H1 (cell line): Measurements from ENCODE around the gene BRCA2. TPM values are rescaled to one million over a fixed set of nuclear protein-coding genes. Genes with fewer than 3 reads are reported as not detected.

ENCODE experiments used
- CTCF ChIA-PET: fragments of 300-600 bp; sonication (Branson Sonifier 250); formaldehyde crosslinking; loops from one replicate; lab custom pipeline; 2021; ENCODE audit not compliant: partially characterized antibody; lab: Charles Lee
- POLR2A ChIA-PET: fragments of 300-600 bp; sonication (Branson Sonifier 250); formaldehyde crosslinking; loops from one replicate; lab custom pipeline; 2021; ENCODE audit warnings: inconsistent platforms; ENCODE audit not compliant: partially characterized antibody; lab: Charles Lee
- DNase-seq, 2 experiments: peaks; one replicate each; pipeline versions ENCODE4 v3.0.0 to v3.0.0-alpha.2; 2010 to 2022; ENCODE audit warnings: low spot score in 2 of 2, low read depth in 1 of 2, mixed read lengths in 1 of 2
- FAIRE-seq: peaks from 2 replicates; lab custom pipeline; 2011; peaks lifted over from hg19 to GRCh38; lab: Jason Lieb, UNC
- H2AFZ ChIP-seq: 2 replicates; pipeline ENCODE4 v1.8.1; 2012; ENCODE audit warnings: low read length, inconsistent platforms
- H2AK5ac ChIP-seq: 2 replicates; pipeline ENCODE4 v1.6.1; 2013; ENCODE audit warnings: low read depth, low read length
- H2BK120ac ChIP-seq: replicated peaks from 2 replicates; pipeline ENCODE3; 2013; ENCODE audit warnings: low read depth, low read length, inconsistent platforms
- H2BK12ac ChIP-seq: 2 replicates; pipeline ENCODE4 v1.6.1; 2013; ENCODE audit warnings: low read depth, low read length
- H2BK15ac ChIP-seq: 2 replicates; pipeline ENCODE4 v1.6.1; 2013; ENCODE audit warnings: low read length
- H2BK20ac ChIP-seq: 2 replicates; pipeline ENCODE4 v1.6.1; 2013; ENCODE audit warnings: low read length
- H2BK5ac ChIP-seq: 2 replicates; pipeline ENCODE4 v1.6.1; 2013; ENCODE audit warnings: low read depth, low read length
- H3K14ac ChIP-seq: 2 replicates; pipeline ENCODE4 v1.6.1; 2013; ENCODE audit warnings: inconsistent platforms; ENCODE audit not compliant: insufficient read length
- H3K18ac ChIP-seq: 2 replicates; pipeline ENCODE4 v1.6.1; 2013; ENCODE audit warnings: low read length; ENCODE audit errors: extremely low read depth
- H3K23ac ChIP-seq: 2 replicates; pipeline ENCODE4 v1.6.1; 2013; ENCODE audit warnings: inconsistent platforms; ENCODE audit not compliant: insufficient read length
- H3K23me2 ChIP-seq: 2 replicates; pipeline ENCODE4 v1.6.1; 2013; ENCODE audit warnings: low read depth, low read length
- H3K27ac ChIP-seq: 2 replicates; pipeline ENCODE4 v1.6.1; 2011; ENCODE audit warnings: low read depth, low read length, inconsistent platforms
- H3K27me3 ChIP-seq, 4 experiments: replicated peaks in 1 of 4; 1 replicate in 1 of 4; 2 replicates in 3 of 4; pipeline versions ENCODE4 v1.6.1 to v1.8.1; 2011 to 2013; ENCODE audit warnings: low read length in 3 of 4, mild to moderate bottlenecking in 3 of 4, inconsistent platforms in 2 of 4, mixed read lengths in 2 of 4, moderate library complexity in 1 of 4; ENCODE audit not compliant: control insufficient read depth in 3 of 4, insufficient read depth in 3 of 4; ENCODE audit errors: extremely low read depth in 1 of 4
- H3K36me3 ChIP-seq, 4 experiments: 2 replicates each; pipeline versions ENCODE4 v1.6.1 to v1.8.1; 2011 to 2013; ENCODE audit warnings: mild to moderate bottlenecking in 4 of 4, low read length in 3 of 4, moderate library complexity in 2 of 4, control low read depth in 1 of 4, inconsistent platforms in 1 of 4; ENCODE audit not compliant: insufficient read depth in 4 of 4, control insufficient read depth in 2 of 4
- H3K4ac ChIP-seq: replicated peaks from 2 replicates; pipeline ENCODE3; 2013; ENCODE audit warnings: low read length, low read depth, mixed read lengths, inconsistent platforms; ENCODE audit not compliant: insufficient read length
- H3K4me1 ChIP-seq, 4 experiments: replicated peaks in 1 of 4; 1 replicate in 1 of 4; 2 replicates in 3 of 4; pipeline versions ENCODE4 v1.6.1 to v1.8.1; 2011 to 2013; ENCODE audit warnings: low read length in 3 of 4, inconsistent platforms in 2 of 4, mixed read lengths in 1 of 4; ENCODE audit not compliant: insufficient read depth in 4 of 4, control insufficient read depth in 3 of 4
- H3K4me2 ChIP-seq, 2 experiments: 2 replicates each; pipeline versions ENCODE4 v1.6.1 to v1.8.1; 2011 to 2013; ENCODE audit warnings: low read depth in 2 of 2, low read length in 2 of 2, control low read depth in 1 of 2, inconsistent platforms in 1 of 2, mild to moderate bottlenecking in 1 of 2; ENCODE audit not compliant: insufficient read depth in 1 of 2
- H3K4me3 ChIP-seq, 4 experiments: fragments of 200-600, 300-600 bp in 1 of 4; sonication (generic), shearing (Covaris generic), sonication (Bioruptor Twin) in 1 of 4; 2 replicates each; pipeline versions ENCODE4 v1.5.1 to v1.8.1; 2011 to 2016; ENCODE audit warnings: low read length in 4 of 4, low read depth in 3 of 4, control low read depth in 2 of 4, inconsistent platforms in 2 of 4, mild to moderate bottlenecking in 2 of 4, mixed read lengths in 1 of 4, moderate library complexity in 1 of 4; ENCODE audit not compliant: insufficient read depth in 2 of 4; ENCODE audit errors: extremely low read depth in 1 of 4
- H3K56ac ChIP-seq: replicated peaks from 2 replicates; pipeline ENCODE3; 2013; ENCODE audit warnings: low read depth, mild to moderate bottlenecking, mixed read lengths, low read length, inconsistent platforms; ENCODE audit not compliant: insufficient read length
- H3K79me1 ChIP-seq: 2 replicates; pipeline ENCODE4 v1.6.1; 2013; ENCODE audit warnings: low read depth, low read length, control low read depth
- H3K79me2 ChIP-seq, 2 experiments: 2 replicates each; pipeline versions ENCODE4 v1.6.1 to v1.8.1; 2012 to 2013; ENCODE audit warnings: low read length in 2 of 2, mild to moderate bottlenecking in 2 of 2, inconsistent platforms in 1 of 2; ENCODE audit not compliant: insufficient read depth in 2 of 2, control insufficient read depth in 1 of 2
- H3K9ac ChIP-seq, 4 experiments: replicated peaks in 1 of 4; 1 replicate in 1 of 4; 2 replicates in 3 of 4; pipeline versions ENCODE4 v1.6.1 to v1.8.1; 2011 to 2013; ENCODE audit warnings: low read depth in 3 of 4, low read length in 3 of 4, control low read depth in 2 of 4, mild to moderate bottlenecking in 2 of 4, moderate library complexity in 2 of 4, inconsistent platforms in 1 of 4; ENCODE audit errors: extremely low read depth in 1 of 4
- H3K9me3 ChIP-seq, 2 experiments: 2 replicates each; pipeline versions ENCODE4 v1.6.1 to v1.8.1; 2012 to 2013; ENCODE audit warnings: mild to moderate bottlenecking in 2 of 2, moderate library complexity in 2 of 2, control low read depth in 1 of 2, inconsistent platforms in 1 of 2, low read depth in 1 of 2, low read length in 1 of 2, mixed read lengths in 1 of 2; ENCODE audit not compliant: insufficient read depth in 2 of 2
- H4K20me1 ChIP-seq, 2 experiments: replicated peaks in 1 of 2; 2 replicates each; pipeline versions ENCODE3 to v1.8.1; 2011 to 2013; ENCODE audit warnings: inconsistent platforms in 2 of 2, low read length in 2 of 2, mild to moderate bottlenecking in 1 of 2; ENCODE audit not compliant: insufficient read depth in 2 of 2, control insufficient read depth in 1 of 2
- H4K5ac ChIP-seq: 2 replicates; pipeline ENCODE4 v1.6.1; 2013; ENCODE audit warnings: low read length, low read depth, mixed read lengths, inconsistent platforms; ENCODE audit not compliant: insufficient read length
- H4K8ac ChIP-seq: 2 replicates; pipeline ENCODE4 v1.8.0; 2013; ENCODE audit warnings: mild to moderate bottlenecking, moderate library complexity, low read length, inconsistent platforms; ENCODE audit not compliant: insufficient read depth; ENCODE audit errors: extremely low read depth
- H4K91ac ChIP-seq: replicated peaks from 2 replicates; pipeline ENCODE3; 2013; ENCODE audit warnings: low read length, mixed read lengths, inconsistent platforms; ENCODE audit not compliant: insufficient read length
- JUN ChIP-seq: IDR thresholded peaks from 2 replicates; pipeline ENCODE4 v1.6.1; 2011; ENCODE audit warnings: low read depth, mild to moderate bottlenecking, improper control_type of control experiment, low read length
- TAF7 ChIP-seq: optimal IDR thresholded peaks from 2 replicates; pipeline ENCODE3; 2011; ENCODE audit warnings: low read depth, mild to moderate bottlenecking, inconsistent platforms, low read length, moderate library complexity, borderline replicate concordance
- ZNF274 ChIP-seq: IDR thresholded peaks from 2 replicates; pipeline ENCODE4 v1.7.0; 2012; ENCODE audit warnings: low read length, borderline replicate concordance; ENCODE audit errors: extremely low read depth
- WGBS, 2 experiments: shearing (Covaris generic) in 1 of 2; methylation state at CpG; one replicate each; pipeline versions ENCODE4 v1.1.6 to v1.1.7; 2013 to 2015; ENCODE audit warnings: low lambda C conversion rate in 2 of 2, mixed read lengths in 2 of 2, inconsistent platforms in 1 of 2, low coverage in 1 of 2, missing lambda C conversion rate in 1 of 2; ENCODE audit not compliant: insufficient replicate concordance in 2 of 2, insufficient coverage in 1 of 2, insufficient read length in 1 of 2; ENCODE audit errors: extremely low coverage in 1 of 2, missing lambda C conversion rate in 1 of 2; 5-methylcytosine and 5-hydroxymethylcytosine counted together
- polyA plus RNA-seq, 7 experiments: library from polyadenylated mRNA; depleted of rRNA in 3 of 7; stranded (reverse) in 5 of 7; unstranded in 2 of 7; fragments of >200 nt in 5 of 7; fragments of 200-250 nt in 2 of 7; gene quantifications; 1 replicate in 5 of 7; 2 replicates in 1 of 7; 4 replicates in 1 of 7; pipeline versions ENCODE4 v1.2.1 to v1.2.3, GENCODE V29; 2011 to 2013; ENCODE audit warnings: missing spikeins in 2 of 7, mixed read lengths in 2 of 7
- total RNA-seq: library from RNA; stranded (reverse); fragmentation: NEBNext Ultra II Directional; extraction: Animal tissue kit (Norgen Biotek cat#: 25700); gene quantifications from 2 replicates; pipeline ENCODE4 v1.2.1, GENCODE V29; 2021

Gene BRCA2
- total and polyA plus RNA-seq, 2 of the 8 experiments (the other 6 are each of a cell fraction or from before 2014, with no cell fraction given) = 4.2 to 24.9 TPM

DNA sequence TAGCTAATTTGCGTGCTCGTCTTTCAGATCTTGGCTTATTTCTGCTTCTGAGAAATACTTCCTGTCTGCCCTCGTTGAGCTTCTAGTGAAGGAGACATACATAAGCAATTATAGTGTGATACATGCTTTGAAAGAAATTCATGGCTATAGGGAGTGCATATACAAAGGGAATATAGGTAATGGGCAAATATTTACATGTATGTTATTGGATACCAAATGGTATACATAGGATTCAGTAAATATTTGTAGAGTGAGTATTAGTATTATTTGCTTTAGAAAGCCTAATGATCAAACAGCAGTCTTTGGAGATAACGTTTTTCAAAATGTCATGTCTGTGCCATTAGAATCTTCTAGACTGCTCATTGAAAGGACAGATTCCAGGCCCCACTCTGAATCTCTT lies 5.2 kb downstream of the BRCA2 start:
- no peak overlapping the region for H3K4me3 ChIP-seq
- H3K18ac ChIP-seq = no peak overlapping the region
- H3K27me3 ChIP-seq = no peaks in the 10 kb centered on the region
- no peak overlapping the region for H2BK12ac ChIP-seq
- no peak overlapping the region for H4K5ac ChIP-seq
- POLR2A ChIA-PET = no interaction called here
- no peak overlapping the region for H3K4me2 ChIP-seq
- WGBS, 2 experiments = 89% methylated on average over 4 of the region's 4 CpGs; no CpG with 5 or more reads in 1 of the 2 experiments
- no peaks in the 10 kb centered on the region for H4K20me1 ChIP-seq
- H2AK5ac ChIP-seq = no peak overlapping the region
- H3K56ac ChIP-seq = no peak overlapping the region
- H4K91ac ChIP-seq = no peak overlapping the region
- no peak overlapping the region for H3K9ac ChIP-seq
- no peak for DNase-seq
- H4K8ac ChIP-seq = no peak overlapping the region
- H2BK5ac ChIP-seq = no peak overlapping the region
- H3K36me3 ChIP-seq = peaks cover 0 to 30% (median 11%) of the 10 kb centered on the region in 4 experiments; a peak in 4 of 8 replicates
- H3K79me1 ChIP-seq = no peaks in the 10 kb centered on the region
- H2AFZ ChIP-seq = no peak overlapping the region
- no peak overlapping the region for H2BK20ac ChIP-seq
- H2BK15ac ChIP-seq = no peak overlapping the region
- peaks cover 5% of the 10 kb centered on the region for H3K23me2 ChIP-seq
- CTCF ChIA-PET = interaction anchor here (1.2 kb wide), 1 partner anchor 22 kb away, joined by 3 read pairs; no protein-coding TSS in a partner anchor
- FAIRE-seq = no peak
- no peak overlapping the region for H3K4ac ChIP-seq
- H3K23ac ChIP-seq = no peak overlapping the region
- H3K27ac ChIP-seq = no peak overlapping the region
- H3K4me1 ChIP-seq = no peaks in the 10 kb centered on the region
- no peak overlapping the region for H2BK120ac ChIP-seq
- no peaks in the 10 kb centered on the region for H3K79me2 ChIP-seq
- H3K9me3 ChIP-seq = no peaks in the 10 kb centered on the region
- TF ChIP-seq ZNF274 (no peak), JUN (no peak), TAF7 (no peak)
- TF ChIP-seq, all 59 proteins: peak for 0
- no peak overlapping the region for H3K14ac ChIP-seq
